Renal pelvis (tissue), 4 donors: ENCODE measurements around the gene SLC5A2. TPM values are rescaled to one million over a fixed set of nuclear protein-coding genes. Genes with fewer than 3 reads are reported as not detected.
"Not testable (repeated sequence)": the region's sequence is repeated elsewhere in the genome, so short reads cannot be mapped to it uniquely, and the experiment has no call there.

Experiments used
- DNase-seq: peaks from one replicate; pipeline ENCODE4 v3.0.0-alpha.2; 2013
- polyA plus RNA-seq, 3 donors: library from polyadenylated mRNA; unstranded; fragments of 120-200 nt; gene quantifications; one replicate each; pipeline ENCODE4 v1.2.1, GENCODE V29; 2013; ENCODE audit not compliant: insufficient read length in 3 of 3

Gene SLC5A2
- polyA plus RNA-seq, 3 donors = 55.9 to 74.2 (median 72.8) TPM

DNA sequence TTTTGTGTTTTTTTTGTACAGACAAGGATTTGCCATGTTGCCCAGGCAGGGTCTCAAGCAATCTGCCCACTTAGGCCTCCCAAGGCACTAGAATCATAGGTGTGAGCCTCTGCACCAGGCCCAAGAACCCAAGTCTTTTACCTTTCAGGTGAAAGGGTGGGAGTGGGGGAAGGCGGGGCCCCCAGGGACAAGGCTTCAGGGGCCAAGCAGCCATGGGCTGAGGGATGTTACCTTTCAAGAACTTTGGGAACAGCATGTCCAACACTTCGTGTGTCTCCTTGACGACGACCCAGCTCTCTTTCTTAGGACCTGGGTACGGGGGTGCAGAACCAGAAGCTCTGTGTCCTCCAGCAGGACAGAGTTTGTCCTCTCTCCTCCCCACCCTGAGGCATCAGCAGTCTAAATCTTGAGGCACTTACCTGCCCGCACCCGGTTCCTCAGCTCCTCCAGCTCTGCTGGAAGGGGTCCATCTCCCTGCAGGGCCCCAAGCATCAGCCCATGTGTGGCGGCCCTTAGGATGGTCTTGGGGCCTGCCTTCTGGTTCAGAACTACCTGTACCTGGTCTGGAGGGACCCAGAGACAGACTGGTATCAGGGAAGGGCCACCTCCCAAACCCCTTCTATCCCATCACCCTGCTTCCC lies 9.0 kb downstream of the SLC5A2 start:
- no peak for DNase-seq

DNA sequence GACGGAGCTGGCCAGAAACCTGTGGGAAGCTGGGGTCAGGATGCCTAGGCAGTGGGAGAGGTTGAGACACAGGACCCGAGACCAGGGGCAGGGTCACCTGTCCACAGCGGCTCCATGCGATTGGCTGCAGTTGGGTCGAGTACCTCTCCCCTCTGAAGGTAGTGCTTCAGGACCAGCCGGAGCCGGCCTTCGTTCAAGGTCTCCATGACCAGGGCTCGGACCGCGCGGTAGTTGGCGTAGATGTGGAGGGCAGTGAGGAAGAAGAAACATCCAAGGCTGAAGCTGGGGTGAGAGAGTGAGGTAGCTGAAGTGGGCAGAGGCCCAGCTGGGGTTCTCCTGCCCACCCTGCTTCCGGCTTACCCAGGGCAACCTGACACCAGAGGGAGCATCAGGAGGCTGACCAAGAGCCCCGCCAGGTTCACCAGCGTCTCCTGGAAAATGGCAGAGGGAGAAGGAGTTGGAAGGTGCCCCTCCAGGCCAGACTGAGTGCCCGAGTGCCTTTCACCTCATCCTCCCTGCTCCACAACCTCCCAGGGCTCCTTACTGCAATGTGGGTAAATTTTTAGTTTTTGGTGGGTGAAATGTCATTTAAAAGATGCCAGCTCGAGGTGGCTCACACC lies 10.7 kb downstream of the SLC5A2 start:
- DNase-seq = no peak

DNA sequence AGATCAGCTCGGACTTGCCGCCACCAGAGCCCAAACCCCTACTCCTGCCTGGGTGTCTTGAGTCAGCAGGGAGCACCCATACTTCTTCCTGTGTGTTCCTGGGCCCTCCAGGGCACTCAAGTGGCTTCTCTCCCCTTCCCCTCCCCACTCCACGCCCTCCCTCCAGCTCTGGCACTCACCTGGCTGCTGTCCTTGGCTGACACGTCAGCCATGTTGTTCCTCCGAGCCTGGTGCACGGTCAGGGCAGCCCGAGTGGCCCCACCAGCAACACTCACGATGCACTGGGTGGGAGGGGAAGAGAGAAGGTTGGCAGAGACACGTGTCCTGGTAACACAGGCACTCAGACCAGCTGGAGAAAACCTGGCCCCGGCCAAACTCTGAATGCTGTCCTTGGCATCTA lies 13.7 kb downstream of the SLC5A2 start:
- DNase-seq = no peak

DNA sequence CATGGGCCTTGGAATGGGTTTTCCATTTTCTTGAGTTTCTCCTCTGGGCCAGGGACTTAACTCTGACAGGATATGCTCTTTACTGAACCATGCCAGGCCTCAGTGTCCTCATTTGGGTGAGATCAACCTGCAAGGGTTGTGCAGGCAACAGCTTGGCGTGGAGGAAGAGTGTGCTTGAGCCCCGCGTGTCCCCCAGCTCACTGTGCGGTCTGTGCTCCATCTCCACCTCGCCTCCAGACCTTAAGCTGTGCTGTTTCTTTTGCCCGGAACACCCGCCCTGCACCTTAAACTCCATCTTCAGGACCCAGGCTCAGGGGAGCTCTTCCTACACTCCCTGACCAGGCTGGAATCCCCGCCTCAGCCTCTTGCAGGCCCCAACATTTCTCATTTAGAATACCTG lies 15.6 kb downstream of the SLC5A2 start:
- DNase-seq = no peak

DNA sequence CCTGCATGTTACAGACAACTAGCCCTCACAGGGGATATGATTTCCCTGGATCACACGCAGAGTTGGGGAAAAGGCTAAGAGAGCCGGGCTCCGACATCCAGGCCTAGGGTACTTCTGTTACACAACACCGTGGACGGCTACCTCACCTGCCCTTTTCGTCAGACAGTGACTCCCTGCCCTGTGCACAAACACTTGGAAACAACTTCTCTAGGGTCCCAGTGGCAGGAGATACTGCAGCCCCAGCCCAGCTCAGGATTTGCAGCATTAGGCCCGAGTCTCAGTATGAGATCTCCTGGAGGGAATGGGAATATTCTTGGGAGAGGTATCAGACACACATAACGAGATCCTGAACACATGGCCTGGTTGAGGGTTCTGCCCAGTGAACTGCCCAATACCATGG lies 17.0 kb downstream of the SLC5A2 start:
- DNase-seq = no peak

DNA sequence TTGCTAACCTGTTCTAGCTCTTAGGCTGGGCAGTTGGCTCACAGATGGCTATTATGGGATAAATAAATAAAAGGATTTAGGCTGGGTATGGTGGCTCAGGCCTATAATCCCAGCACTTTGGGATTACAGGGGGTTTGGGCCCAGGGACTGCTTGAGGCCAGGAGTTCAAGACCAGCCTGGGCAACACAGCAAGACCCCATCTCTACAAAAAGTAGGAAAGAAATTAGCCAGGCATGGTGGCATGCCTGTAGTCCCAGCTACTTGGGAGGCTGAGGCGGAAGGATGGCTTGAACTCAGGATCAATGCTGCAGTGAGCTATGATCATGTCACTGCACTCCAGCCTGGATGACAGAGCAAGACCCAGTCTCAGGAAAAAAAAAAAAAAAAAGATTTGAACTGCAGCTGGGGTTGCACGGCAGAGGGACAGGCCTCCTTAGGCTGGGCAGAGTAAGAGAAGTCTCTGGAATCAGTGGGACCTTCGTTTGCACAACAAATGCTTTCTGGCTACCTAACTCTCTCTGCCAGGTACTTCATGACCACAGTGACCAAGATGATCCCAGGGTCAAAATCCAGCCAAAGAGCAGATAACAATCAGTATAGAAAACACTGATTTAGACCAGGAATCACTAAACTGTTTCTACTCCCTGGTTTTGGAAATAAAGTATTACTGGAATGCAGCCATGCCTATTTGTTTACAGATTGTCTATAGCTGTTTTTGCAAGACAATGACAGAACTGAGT lies 18.5 kb downstream of the SLC5A2 start:
- no peak for DNase-seq

DNA sequence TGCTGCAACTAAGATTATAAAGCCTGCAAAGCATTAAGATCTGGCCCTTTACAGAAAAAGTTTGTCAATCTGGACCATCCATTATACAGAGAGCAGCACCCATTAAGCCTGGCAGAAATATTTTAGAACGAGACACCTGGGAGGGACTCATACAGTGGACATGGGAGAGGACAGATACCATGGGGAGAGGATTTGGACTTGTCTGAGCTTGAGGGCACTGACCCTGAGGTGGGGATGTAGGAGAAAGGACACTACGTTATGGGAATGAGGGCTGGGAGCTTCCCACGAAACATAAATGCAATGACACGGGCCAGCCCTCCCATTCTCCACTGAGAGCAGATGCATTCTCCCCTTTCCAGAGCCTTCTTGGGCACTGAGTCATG lies 19.0 kb downstream of the SLC5A2 start:
- no peak for DNase-seq

DNA sequence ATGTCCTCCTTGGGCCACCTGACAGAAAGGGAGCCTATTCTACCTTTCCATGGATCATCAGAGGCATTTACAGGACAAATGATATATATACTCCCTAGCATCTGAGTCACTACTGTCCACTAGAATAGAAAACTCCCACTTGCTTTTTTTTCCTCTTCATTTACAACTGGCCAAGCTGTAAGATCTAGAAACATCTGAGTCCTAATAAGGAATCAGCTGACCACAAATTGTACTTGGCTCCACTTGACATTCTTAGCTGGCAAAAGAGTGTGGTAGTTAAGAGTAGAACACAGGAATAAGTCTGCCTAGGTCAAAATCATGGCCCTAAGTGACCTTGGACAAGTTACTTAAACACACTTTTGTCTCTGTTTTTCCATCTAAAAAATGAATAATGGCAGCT lies 20.1 kb downstream of the SLC5A2 start:
- no peak for DNase-seq

DNA sequence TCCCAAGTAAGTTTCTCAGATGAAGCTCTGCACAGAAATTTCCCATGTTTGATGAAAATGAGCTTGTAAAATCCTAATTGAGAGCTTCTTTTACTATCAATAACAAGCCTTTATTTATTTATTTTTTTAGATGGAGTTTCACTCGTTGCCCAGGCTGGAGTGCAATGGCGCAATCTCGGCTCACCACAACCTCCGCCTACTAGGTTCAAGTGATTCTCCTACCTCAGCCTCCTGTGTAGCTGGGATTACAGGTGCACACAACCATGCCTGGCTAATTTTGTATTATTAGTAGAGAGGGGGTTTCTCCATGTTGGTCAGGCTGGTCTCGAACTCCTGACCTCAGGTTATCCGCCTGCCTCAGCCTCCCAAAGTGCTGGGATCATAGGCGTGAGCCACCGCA lies 20.6 kb downstream of the SLC5A2 start:
- DNase-seq = not testable (repeated sequence)

DNA sequence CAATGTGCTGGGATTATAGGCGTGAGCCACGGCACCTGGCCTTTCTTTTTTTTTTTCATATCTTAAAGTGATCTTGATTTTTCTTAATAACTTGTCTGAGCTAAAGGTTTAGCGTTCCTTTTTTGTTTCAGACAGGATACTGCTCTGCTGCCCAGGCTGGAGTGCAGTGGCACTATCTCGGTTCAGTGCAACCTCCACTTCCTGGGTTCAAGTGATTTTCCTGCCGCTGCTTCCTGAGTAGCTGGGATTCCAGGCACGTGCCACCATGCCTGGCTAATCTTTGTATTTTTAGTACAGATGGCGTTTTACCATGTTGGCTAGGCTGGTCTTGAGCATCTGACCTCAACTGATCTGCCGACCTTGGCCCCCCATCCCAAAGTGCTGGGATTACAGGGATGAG lies 21.2 kb downstream of the SLC5A2 start:
- DNase-seq = no peak

DNA sequence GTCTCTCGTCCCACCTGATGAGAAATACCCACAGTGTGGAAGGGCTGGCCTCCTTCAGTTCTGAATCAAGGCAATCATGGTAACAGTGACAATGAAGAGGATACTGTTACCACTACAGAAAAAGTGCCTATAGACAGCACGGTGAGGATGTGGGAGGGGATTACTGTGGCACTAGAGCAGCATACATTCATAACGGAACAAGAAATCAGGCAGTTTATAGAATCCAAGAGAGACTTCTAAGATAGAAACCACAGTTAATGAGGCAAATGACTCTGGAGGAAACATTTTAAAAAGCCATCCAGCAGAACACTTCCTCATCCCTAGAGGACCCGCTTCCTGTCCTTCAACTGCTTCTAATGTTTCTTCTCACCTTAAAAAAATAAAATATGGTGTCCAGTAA lies 22.6 kb downstream of the SLC5A2 start:
- no peak for DNase-seq

DNA sequence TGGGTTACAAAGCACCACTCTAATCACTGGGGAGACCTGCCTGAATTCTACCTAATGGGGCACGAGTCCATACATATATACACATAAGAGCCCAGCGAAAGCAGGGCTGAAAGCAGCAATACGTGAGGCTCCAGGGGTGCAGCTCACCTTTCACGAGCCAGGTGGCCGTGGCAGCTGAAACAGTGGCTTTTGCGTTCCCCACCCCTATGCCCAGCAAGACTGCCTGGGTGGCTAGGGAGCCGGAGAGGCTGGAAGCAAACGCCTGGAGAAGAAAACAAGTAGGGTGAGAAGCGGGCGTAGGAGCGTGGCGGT lies 24.6 kb downstream of the SLC5A2 start:
- DNase-seq = no peak

DNA sequence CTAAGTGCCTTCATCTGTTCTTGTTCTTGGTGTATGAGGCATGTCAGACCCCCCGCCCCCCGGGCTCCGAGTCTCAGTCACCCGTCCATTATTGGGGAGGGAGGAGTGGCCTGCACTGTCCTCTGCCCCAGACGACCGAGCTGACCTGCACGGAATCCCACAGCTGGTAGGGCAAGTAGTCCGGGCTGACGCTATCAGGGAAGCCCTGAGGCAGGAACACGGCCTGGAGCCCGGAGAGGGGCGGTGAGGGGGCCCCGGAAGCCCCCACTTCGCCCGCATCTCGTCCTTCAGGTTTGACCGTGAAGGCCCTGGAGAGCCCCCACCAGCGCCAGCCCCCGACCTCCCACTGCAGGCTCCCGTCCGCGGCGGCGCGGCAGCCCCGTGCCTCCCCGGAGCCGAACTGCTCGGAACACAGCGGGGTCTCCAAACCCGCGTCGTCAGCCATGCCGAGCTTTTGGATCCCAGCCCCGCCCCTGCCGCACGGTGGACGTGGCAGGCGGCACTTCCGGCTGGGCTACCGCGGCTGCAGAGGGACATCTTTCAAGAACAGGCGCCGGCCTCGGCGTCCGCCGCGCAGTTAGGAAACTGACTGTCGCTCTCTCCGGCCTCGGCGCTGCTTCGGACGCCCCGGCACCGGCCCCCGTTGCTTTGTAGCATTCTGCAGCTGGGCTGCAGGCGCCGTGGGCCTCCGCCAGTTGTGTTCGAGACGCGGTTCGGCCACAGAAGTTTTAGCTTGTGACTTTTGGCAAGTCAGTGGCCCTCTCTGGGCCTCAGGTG lies 25.2 kb downstream of the SLC5A2 start, which contains the start of gene RUSF1:
TSS of gene RUSF1 (minus strand) at position 463 of the 777 bp plus-strand sequence. CDS start at position 445, 18 bp downstream.
- DNase-seq = peak; percentile 92

DNA sequence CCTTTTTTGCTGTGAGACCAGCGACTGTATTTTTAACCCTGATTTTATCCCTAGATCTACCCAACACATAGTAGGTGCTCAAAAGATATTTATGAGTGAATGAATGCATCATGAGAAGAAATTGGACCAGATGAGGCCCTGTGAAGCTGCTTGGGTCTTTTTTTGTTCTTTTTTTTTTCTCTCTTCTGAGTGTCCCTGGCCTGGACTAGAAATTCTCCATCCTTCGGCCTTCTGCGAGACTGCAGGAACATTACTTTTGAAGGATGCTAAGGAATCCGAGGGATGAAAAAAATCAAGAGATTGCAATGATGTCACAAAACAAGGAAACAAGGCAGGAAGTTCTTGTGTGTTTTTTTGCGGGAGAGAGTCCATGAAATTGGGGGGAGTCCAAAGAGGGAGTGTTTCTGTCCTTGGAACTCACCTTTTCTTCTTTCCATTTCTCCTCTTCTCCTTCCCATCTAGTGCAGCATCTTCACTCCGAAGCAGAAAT lies 25.8 kb downstream of the SLC5A2 start:
- peak; percentile 26 for DNase-seq

DNA sequence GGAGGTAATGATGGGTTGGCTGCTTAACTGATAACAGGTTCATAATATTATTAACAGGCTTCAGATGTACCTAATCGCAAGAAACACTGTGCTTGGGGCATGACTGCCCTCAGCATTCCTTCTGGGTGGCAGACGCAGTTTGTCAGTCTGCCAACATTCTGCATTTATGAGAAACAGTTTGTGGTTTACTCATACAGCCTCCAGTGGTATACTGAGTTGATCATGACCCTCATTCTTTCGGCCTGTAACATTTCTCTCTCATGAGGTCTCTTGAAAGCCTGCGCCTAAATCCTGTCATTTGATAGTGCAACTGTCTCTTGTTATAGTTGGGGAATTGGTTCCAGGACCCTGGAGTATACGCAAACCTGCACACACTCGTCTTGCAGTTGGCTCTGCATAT lies 30.2 kb downstream of the SLC5A2 start:
- DNase-seq = no peak

DNA sequence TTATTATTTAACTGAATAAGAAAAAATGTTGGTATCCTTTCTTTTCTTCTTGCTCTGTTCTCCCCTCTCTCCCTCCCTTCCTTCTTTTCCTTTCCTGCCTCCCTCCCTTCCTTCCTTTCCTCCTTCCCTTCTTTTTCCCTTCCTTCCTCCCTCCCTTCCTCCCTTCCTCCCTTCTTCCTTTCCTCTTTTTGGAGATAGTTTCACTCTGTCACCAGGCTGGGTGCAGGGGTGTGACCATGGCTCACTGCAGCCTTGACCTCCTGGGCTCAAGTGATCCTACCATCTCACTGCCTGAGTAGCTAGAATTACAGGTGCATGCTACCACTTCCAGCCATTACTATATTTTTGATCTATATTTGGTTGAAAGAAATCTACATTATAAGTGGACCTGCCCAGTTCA lies 31.0 kb downstream of the SLC5A2 start:
- no peak for DNase-seq

DNA sequence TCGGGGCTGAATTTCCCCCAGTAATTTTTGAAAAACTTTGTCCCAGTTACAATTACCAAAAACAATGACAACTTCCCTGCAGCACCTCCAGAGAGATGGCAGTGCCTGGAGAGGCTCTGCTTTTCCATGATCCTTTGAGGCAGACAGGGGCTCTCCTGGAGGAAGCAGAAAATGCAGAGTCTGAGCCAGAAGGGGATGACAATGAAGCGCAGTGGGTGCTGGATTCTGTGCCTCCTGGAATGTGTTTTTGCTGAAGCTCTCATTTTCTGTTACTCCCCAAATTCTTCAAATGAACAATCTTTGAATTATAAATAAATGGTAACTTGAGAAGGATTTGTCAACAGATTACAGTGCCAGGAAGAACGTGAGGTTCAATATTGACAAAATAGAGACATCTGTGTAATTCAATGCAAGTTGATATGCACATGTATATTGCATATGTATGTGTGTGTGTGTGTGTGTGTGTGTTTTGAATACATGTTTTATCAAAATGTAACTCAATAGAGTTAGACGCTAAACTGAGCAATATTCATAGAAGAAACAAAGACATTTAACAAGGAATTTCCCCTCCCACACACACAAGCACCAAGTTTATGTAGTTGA lies 35.0 kb downstream of the SLC5A2 start:
- DNase-seq = no peak

DNA sequence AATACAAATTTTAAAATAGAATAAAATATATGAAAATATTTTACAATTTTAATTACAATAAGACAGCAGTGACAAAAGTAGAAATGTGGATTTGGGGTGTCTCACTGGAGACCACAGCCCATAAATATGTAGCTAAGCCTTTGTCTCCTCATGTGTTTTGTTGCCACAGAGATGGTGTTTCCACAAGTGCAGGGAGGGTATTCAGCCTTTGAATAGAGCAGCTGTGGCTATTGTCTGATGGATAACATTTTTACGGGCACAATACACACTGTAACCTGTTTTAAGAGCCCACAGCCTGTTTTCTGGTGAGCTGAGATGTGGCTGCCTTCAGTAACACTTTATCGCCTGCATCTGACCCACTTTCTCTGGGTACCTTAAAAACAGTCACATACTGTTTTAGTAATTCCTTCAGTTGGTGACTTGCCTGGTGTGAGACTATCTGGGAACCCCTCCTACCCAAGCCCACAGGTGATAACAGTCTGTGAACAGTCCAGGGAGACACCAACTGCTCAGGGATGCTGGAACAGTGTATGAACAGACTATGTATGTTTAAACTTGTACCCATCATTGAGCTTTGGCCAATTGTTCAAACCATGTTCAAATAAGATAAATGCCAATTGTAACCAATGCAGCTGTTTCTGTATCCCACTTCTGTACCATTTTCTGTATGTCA lies 37.0 kb downstream of the SLC5A2 start:
- no peak for DNase-seq

DNA sequence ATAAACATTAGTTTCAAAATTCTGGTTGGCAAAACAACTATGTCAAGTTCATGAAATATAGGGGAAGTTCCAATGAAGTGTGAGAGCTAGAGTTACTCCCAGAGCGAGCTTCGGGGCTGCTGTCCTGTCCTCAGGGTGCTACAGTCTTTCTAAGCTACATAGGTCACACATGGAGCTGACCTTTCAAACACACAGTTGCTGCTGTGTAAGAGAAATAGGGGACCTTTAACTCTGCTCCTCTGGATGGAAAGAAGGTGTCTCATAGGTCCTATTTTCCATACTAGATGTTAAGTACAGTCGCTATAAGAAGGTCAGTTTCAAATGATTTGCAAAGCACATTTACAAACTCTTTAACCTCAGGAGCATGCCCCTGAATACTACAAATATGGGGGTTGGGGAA lies 38.4 kb downstream of the SLC5A2 start:
- DNase-seq = no peak

DNA sequence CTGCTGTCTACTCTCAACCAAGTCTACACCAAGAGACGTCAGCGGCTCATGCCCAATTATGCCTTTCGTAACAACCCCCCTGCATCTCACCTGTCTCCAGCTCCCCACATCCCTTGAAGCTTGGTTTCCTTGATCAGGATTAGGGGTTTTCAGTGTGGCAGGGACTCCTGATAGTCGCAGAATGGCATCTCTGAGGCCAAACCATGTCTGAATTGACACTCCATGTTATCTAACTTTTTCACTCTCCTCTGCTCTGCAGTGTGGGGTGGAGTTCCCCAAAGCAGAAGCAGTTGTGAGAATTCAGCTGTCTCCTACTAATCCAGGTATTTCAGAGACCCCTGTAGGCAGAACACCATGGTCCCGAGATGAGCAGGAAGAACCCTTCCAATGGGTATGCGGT lies 39.1 kb downstream of the SLC5A2 start:
- DNase-seq = no peak

DNA sequence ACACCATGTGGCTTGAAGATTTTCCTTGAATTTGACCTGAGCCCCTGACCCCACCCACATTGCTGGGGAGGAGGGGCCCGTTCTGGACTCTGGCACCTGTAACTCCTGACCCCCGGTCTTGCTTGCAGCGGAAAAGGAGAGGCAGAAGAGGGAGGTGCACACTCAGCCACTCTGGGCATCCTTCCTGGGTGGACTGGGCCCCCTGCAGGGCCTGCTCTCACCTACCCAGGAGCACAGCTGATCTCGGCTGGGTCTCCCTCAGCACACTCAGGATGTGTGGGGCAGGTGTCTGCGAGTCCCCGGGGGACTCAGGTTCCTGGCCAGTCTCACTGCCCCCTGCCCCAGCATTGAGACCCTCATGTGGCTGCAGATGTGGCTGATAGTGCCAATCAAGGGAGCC lies 40.8 kb downstream of the SLC5A2 start:
- not testable (repeated sequence) for DNase-seq

DNA sequence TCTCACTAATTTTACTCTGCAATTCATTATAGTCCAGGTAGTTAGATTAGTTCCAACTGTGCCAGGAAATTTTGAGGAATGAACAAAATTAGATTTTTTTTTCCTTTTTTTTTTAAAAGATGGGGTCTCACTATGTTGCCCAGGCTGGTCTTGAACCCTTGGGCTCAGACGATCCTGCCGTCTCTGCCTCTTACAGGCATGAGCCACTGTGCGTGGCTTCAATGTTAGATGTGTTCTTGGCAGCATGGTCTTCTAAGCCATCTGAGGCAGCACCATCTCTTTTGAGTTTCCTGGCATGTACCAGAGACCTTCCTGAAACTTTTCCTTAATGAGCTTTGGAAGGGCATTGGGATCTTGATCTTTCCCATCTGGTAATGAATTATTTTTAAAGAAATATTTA lies 42.2 kb downstream of the SLC5A2 start:
- no peak for DNase-seq
